GM18505 (cell line): ENCODE data around the gene C19orf67.
"Not testable (repeated sequence)": the region's sequence is repeated elsewhere in the genome, so short reads cannot be mapped to it uniquely, and the experiment has no call there.

ENCODE experiments used
- ATAC-seq: cut with Tn5 transposase; IDR thresholded peaks from one replicate; pipeline ENCODE4 v1.9.1; 2021; ENCODE audit not compliant: unreplicated experiment
- POLR2A ChIP-seq: IDR thresholded peaks from 4 replicates; pipeline ENCODE4 v1.6.1; 2011; ENCODE audit warnings: borderline replicate concordance; ENCODE audit not compliant: insufficient read depth, insufficient read length; ENCODE audit errors: extremely low read depth

Gene C19orf67

DNA sequence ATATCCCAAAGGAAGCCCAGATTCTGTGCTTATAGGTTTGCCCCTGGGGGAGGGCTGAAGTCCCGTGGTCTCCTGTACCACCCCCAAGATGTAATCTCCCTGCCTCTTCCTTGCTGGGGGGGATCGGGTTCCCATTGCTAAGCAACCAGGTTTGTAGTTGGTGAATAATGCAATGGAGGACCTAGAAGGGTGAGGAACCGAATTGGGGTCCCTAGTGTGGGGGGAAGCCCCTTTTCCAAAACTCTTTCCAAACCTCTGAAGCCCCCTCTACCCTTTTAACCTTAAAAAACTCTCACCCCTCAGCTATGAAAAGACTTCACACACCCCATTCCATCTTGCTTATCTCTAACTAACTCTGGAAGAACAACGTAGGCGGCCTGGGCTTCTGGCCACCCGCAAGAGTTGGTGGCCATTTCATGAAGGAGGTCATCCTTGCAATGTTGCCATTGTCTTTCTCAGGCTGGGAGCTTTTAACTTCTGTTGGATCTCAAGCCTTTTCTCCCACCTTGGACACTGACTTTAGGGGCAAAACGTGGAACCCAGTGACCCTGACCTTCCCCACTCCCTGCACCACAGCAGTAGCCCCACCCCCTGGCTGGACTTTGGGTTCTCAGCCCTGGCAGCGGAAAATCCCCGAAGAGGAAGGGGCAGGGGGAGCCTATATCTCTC lies 24.4 kb downstream of the C19orf67 start:
- TF ChIP-seq POLR2A: no peak
- no peak for ATAC-seq

DNA sequence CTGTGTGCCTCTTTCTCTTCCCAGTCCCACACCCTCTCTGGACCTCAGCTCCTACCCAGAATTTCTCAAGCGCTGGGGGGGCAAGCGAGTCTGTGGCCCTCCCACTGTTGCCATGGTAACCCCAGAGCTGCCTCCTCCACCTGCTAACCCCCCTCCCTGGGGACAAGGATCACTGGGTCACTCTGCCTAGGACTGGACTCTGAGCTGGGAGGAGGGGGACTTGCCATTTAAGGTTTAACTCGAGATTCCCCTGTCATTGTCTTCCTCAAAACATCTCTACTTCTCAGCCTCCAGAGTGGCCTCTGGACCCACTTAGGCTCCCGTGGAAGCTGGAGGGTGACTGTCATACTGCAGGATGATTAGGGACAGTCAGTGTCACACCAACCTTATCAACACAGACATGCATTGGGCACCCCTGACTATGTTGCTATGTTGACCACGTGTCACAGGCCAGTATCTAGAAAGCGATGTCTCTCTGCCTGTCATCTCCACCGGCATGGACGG lies 25.9 kb downstream of the C19orf67 start:
- no peak for ATAC-seq
- no peak for TF ChIP-seq POLR2A

DNA sequence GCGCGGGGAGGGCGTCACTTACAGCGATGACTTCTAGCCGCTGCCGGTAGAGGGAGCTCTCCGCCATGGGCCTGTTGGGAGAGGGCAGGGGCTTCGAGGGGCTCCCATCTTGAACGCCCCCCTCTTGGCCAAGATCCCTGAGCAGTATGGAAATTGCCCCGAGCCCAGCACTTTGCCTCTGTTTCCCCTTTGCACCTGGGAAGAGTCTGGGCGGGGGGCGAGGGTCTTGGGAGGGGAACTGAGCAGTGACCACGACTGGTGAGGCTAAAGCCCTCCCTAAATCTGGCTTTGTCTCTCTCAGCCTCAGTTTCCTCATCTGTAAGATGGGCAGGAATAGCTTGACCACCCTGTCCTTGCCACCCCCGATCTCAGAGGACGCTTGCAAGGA lies 26.5 kb downstream of the C19orf67 start:
- no peak for ATAC-seq
- no peak for TF ChIP-seq POLR2A

DNA sequence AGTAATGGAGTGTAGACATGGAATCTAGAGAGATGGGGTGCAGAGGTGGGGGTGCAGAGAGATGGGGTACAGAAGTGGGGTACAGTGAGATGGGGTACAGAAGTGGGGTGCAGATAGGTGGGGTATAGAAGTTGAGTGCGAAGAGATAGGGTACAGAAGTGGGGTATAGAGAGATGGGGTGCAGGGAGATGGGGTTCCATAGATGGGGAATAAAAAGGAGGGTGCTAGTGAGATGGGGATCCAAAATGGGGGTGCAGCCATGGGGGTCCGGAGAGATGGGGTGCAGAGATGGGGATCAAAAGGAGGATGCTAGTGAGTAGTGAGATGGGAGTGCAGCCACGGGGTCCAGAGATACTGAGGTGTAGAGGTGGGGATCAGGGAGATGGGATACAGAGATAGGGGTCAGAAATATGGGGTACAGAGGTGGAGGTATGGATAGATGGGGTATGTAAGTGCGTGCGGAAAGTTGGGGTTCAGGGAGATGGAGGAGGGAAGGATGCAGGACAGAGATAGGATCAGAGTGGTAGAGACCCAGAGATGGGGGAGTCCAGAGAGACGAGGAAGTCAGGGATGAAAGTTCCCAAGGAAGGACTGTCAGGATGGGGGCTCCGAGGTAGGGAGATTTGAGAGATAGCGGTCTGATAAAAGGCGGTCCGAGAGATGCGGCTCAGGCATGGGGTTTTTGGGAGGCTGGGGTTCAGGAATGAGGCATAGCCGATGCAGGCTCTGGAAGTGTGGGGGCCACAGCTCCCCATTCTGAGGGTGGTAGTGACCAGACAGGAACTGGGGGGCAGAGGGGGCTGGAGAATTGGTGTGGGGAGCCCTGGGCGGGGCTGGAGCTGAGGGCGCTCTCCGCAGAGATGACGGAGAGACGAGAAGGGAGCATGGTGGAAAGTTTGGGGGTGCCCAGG lies 27.1 kb downstream of the C19orf67 start:
- no peak for TF ChIP-seq POLR2A
- ATAC-seq: no peak

DNA sequence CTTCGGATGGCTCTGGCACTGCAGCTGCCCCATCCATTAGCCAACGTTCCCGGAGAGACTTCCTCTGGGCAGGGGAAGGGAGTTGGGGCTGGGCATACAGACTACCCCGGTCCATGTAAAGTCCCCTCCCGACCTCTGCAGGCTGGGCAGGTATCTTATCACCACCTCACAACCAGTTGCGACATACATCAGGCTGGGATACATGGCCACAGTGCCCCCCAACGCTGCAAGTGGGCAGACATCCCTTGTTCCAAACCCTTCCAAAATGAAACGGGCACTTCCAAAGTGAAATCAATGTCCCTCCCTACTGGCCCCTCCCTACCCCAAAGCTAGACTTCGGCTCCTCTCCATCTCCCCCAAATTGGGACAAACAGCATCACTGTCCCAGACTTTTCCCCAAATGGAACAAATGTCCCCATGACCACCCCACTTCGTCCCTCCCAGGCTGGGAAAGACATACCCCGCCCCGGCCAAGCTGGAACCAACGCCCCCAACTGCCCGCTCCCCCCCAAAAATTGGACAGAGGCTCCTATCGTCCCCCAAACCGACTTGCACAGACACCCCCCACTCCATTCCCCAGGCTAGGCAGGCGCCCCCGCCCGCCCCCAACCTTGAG lies 28.7 kb downstream of the C19orf67 start:
- no peak for TF ChIP-seq POLR2A
- ATAC-seq: no peak

DNA sequence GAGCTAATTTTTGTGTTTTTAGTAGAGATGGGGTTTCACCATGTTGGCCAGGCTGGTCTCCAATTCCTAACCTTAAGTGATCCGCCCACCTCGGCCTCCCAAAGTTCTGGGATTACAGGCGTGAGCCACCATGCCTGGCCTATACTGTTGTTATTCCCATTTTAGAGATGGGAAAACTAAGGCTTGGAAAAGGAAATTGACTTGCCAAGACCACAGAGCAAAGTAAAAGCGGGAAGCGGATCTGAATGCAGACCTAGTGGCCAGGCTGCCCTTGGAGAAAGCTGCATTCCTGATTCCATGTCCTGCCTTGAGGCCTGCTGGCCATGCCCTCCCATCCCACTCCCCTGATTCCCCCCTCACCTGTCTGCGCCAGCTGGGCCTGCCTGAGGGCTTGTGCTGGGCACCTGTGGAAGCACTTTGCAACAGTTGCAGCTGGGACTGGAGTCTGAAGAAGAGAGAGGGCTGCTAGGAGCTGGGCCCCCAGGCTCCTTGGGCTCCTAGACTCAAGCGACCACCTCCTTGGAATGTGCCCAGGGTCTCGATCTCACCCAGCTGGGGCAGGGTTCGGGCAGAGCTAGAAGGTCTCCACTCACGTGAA lies 29.4 kb downstream of the C19orf67 start:
- no peak for ATAC-seq
- TF ChIP-seq POLR2A: no peak

DNA sequence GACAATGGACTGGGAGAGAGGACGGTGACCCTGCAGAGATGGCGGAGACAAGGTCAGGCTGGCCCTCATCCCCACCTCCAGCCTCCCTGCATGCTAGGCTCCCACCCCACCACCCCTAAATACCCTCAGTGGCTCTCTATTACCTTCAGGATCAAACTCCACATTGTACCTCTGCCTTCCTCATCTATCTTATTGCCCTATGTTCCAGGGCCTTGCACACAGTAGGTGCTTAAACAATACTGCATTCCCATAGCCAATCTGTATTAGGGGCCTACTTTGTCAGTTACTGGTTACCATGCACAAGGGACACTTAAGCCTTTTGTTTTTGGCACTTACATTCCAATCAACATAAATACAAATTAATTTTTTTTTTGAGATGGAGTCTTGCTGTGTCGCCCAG lies 30.2 kb downstream of the C19orf67 start:
- TF ChIP-seq POLR2A: no peak
- ATAC-seq: no peak

DNA sequence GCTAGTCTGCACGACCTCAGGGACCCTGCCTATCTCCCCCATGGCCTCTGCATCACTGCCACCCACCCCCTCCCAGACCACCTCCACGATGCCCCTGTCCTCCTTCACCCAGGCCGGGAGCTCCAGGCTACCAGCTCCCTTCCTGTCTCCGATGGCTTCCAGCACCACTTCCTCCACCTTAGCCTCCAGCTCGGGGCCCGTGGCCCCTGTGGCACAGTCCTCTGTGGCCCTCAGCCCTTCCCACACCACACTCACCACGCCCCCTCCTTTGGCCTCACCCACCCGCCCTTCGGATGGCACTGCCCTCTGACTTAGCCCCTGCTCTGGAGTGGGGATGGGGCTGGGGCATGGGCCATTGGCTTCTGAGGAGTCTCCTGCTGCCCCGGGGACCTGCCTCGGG lies 30.9 kb downstream of the C19orf67 start:
- TF ChIP-seq POLR2A: no peak
- ATAC-seq: no peak

DNA sequence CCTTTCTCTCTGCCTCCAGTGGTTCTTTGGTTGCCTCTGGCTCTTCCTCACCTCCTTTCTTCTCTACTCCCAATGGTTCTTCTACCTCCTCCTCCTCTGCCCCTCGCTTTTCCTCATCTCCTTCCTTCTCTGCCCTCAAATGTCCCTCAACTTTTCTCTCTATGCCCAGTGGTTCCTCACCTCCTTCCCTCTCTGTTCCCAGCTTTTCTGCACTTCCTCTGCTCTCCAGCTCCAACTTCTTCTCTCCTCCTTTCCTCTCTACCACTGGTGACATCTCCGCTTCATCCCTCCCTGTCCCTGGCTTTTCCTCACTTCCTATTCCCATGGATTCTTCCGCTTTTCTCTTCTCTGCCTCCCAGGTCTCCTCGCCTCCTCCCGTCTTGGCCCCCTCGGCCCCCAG lies 31.5 kb downstream of the C19orf67 start:
- no peak for TF ChIP-seq POLR2A
- no peak for ATAC-seq

DNA sequence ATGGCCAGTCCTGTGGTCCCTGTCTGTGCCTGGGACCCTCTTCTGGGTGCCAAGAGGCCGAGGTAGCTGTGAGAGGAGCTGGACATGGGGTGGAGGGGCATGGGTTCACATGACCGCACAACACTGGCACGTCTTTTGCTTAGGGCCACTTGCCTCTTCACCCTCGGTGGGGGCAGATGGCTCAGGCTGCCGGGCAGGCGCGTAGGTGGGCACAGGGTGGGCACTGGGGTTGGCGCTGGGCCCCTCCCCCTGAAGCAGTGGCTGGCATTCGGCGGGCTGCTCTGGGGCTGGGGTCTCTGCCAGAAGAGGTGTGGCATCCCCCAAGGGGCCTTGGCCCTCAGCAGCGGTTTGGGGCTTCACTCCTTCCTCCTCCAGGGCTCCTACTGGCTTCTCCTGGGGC lies 32.1 kb downstream of the C19orf67 start:
- no peak for TF ChIP-seq POLR2A
- ATAC-seq: no peak

DNA sequence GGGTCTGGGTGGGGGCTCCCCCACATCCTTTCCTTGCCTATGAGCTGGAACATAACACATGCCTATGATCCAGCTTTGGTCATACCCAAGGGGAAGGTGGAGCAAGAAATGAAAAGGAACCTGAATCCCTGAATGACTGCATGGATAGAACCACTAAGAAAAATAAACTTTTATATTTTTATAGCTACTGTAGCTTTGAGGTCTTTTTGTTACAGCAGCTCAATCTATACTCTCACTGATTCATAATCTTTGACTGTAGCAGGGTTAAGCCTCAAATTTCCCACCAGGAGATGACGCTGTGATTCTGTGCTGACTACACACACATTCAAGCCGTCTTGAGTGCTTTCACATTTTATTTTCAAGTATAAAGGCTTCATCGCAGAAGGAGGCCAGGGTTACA lies 32.6 kb downstream of the C19orf67 start:
- ATAC-seq: no peak
- TF ChIP-seq POLR2A: no peak

DNA sequence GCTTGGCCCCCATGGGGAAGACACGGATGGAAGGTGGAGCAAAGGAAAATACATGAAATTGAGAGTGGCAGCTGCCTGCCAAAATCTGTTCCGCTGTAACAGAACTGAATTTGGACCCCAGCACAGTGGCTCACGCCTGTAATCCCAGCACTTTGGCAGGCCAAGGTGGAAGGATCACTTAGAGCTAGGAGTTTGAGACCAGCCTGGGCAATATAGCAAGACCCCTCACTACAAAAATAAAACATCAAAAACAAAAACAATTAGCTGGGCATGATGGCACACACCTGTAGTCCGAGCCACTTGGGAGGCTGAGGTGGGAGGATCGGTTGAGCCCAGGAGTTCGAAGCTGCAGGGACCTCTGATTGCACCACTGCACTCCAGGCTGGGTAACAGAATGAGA lies 33.1 kb downstream of the C19orf67 start:
- ATAC-seq: no peak

DNA sequence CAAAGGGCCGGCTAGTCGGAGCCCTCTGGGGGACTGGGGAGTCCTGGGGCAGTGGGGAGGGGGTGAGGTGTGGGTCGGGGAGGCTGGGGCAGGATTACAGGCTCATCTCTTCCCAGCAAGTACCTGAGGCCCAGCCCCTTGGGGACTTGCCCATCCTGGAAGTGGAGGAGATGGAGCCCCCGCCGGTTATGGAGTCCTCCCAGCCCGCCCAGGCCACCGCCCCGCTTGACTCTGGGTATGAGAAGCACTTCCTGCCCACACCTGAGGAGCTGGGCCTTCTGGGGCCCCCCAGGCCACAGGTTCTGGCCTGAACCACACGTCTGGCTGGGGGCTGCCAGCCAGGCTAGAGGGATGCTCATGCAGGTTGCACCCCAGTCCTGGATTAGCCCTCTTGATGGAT lies 33.6 kb downstream of the C19orf67 start:
- TF ChIP-seq POLR2A: no peak
- ATAC-seq: no peak

More for the DNA sequence above, 33.1 kb downstream of the C19orf67 start:
- no peak for TF ChIP-seq POLR2A

DNA sequence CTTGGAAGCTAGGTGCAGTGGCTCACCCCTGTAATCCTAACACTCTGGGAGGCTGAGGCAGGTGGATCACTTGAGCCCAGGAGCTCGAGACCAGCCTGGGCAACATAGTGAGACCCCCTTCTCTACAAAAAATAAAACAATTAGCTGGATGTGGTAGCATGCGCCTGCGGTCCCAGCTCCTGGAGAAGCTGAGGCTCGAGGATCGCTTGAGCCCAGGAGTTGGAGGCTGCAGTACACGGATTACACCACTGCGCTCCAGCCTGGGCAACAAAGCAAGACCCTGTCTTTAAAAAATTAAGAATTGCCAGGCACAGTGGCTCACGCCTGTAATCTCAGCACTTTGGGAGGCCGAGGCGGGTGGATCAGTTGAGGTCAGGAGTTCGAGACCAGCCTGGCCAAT lies 34.6 kb downstream of the C19orf67 start:
- not testable (repeated sequence) for ATAC-seq
